CD4-positive, alpha-beta memory T cell (primary cell): ENCODE results near the gene SSBP3. TPM values are rescaled to one million over a fixed set of nuclear protein-coding genes. Genes with fewer than 3 reads are reported as not detected.

Source experiments
- CTCF ChIA-PET: fragments of 350-600 bp; sonication (Branson Sonifier 250); formaldehyde crosslinking; loops from one replicate; lab custom pipeline; 2021; ENCODE audit warnings: inconsistent platforms; ENCODE audit not compliant: partially characterized antibody; lab: Charles Lee
- POLR2A ChIA-PET: fragments of 350-600 bp; sonication (Branson Sonifier 250); formaldehyde crosslinking; loops from one replicate; lab custom pipeline; 2021; ENCODE audit not compliant: partially characterized antibody; lab: Charles Lee
- DNase-seq, 5 donors: peaks; one replicate each; pipeline versions ENCODE4 v3.0.0 to v3.0.0-alpha.2; 2020 to 2022; ENCODE audit warnings: mixed read lengths in 1 of 5
- H3K27ac ChIP-seq: one replicate; pipeline ENCODE4 v1.7.0; 2013; ENCODE audit warnings: low read depth, low read length
- H3K27me3 ChIP-seq: 2 replicates; pipeline ENCODE4 v1.7.0; 2013; ENCODE audit warnings: mild to moderate bottlenecking, low read length, moderate library complexity; ENCODE audit not compliant: insufficient read depth
- H3K36me3 ChIP-seq: 2 replicates; pipeline ENCODE4 v1.7.0; 2013; ENCODE audit warnings: mild to moderate bottlenecking, low read length, moderate library complexity; ENCODE audit not compliant: insufficient read depth
- H3K4me1 ChIP-seq: 2 replicates; pipeline ENCODE4 v1.7.0; 2013; ENCODE audit warnings: mild to moderate bottlenecking, low read length, moderate library complexity; ENCODE audit not compliant: insufficient read depth
- H3K4me3 ChIP-seq, 2 donors: one replicate each; pipeline ENCODE4 v1.7.0; 2013; ENCODE audit warnings: low read length in 2 of 2, mild to moderate bottlenecking in 1 of 2
- H3K9me3 ChIP-seq, 2 donors: one replicate each; pipeline ENCODE4 v1.7.0; 2013; ENCODE audit warnings: low read length in 2 of 2, control low read depth in 1 of 2; ENCODE audit not compliant: control insufficient read depth in 1 of 2
- H3K27ac Mint-ChIP-seq, 7 donors: one replicate each; pipeline ENCODE4 v1.8.0; 2020 to 2021; ENCODE audit warnings: mixed read lengths in 7 of 7, mild to moderate bottlenecking in 6 of 7, inconsistent platforms in 3 of 7, moderate library complexity in 3 of 7
- H3K27me3 Mint-ChIP-seq, 2 donors: one replicate each; pipeline ENCODE4 v1.8.0; 2020 to 2021; ENCODE audit warnings: mixed read lengths in 2 of 2
- H3K36me3 Mint-ChIP-seq, 2 donors: one replicate each; pipeline ENCODE4 v1.8.0; 2020 to 2021; ENCODE audit warnings: mixed read lengths in 2 of 2, inconsistent platforms in 1 of 2, mild to moderate bottlenecking in 1 of 2
- H3K4me1 Mint-ChIP-seq, 4 donors: one replicate each; pipeline ENCODE4 v1.8.0; 2020 to 2021; ENCODE audit warnings: mixed read lengths in 4 of 4, mild to moderate bottlenecking in 1 of 4
- H3K4me3 Mint-ChIP-seq, 8 donors: one replicate each; pipeline ENCODE4 v1.8.0; 2020 to 2021; ENCODE audit warnings: mixed read lengths in 8 of 8, mild to moderate bottlenecking in 7 of 8, moderate library complexity in 6 of 8, inconsistent platforms in 3 of 8
- H3K9me3 Mint-ChIP-seq, 8 donors: one replicate each; pipeline ENCODE4 v1.8.0; 2020 to 2021; ENCODE audit warnings: mixed read lengths in 8 of 8, mild to moderate bottlenecking in 5 of 8, inconsistent platforms in 3 of 8, moderate library complexity in 1 of 8
- intact Hi-C: fragments of 100-400 bp; cut with micrococcal nuclease; formaldehyde crosslinking; loops from one replicate; pipeline ENCODE4 v1.15.1; 2023
- polyA plus RNA-seq, 2 donors: library from polyadenylated mRNA; unstranded; fragments of 300-500 nt; fragmentation: Illumina TruSeq; gene quantifications; one replicate each; pipeline ENCODE4 v1.2.3, GENCODE V29; 2021
- total RNA-seq, 2 experiments: library from RNA; stranded (reverse); gene quantifications; one replicate each; pipeline ENCODE4 v1.2.3, GENCODE V29; 2021

SSBP3 gene
- total and polyA plus RNA-seq, 4 experiments from 2014 or later = 10.9 to 87.6 (median 45.1) TPM

DNA sequence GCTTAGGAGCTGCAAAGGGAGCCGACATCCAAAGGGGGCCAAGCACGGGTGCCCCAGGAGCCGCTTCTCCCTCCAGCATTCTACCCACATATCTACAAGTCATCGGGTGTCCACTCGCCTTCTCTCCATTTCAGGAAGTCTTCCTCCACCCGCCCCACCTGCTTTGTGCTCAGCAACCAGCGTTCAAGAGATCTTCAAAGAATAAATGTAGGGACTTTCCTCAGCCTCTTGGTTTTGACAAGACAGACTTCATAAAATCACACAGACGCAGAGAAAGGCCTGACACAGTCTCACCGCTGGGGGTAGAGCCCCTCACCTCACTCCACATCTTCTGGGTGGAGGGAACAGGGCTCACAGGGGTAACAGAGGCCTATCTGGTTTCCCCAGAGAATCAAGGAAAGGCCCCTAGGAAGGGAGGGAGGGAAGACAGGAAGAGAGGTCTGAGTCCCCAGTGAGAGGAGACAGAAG, 49.5 kb downstream of the SSBP3 start:
- Histone ChIP-seq H3K27ac (peak overlapping the region; percentile 47), H3K36me3 (no peaks in the 10 kb centered on the region), H3K4me1 (peaks cover 58% of the 10 kb centered on the region), H3K9me3 (no peaks in the 10 kb centered on the region), H3K27me3 (no peaks in the 10 kb centered on the region), H3K4me3 (peak overlapping the region in 1 of 2 donors; percentile 32)
- no peaks in the 10 kb centered on the region for H3K27me3 Mint-ChIP-seq
- H3K4me1 Mint-ChIP-seq = peaks cover 43 to 93% (median 70%) of the 10 kb centered on the region in 4 donors
- H3K4me3 Mint-ChIP-seq = peak overlapping the region; percentile 80 to 91 (median 88)
- peaks cover 6 to 12% of the 10 kb centered on the region in 2 donors for H3K36me3 Mint-ChIP-seq
- H3K9me3 Mint-ChIP-seq = no peaks in the 10 kb centered on the region
- peak overlapping the region; percentile 61 to 94 (median 89) for H3K27ac Mint-ChIP-seq
- DNase-seq = peak; percentile 30 to 66 (median 36)
- POLR2A ChIA-PET = no interaction called here
- intact Hi-C loops = loop anchor here (5.0 kb wide), 1 partner anchor 51 kb away; the partner anchor contains the start of gene SSBP3
- CTCF ChIA-PET = interaction anchor here (1.1 to 2.0 kb wide), 3 partner anchors 62 to 143 kb away, joined by 3 to 9 read pairs (median 5); no protein-coding TSS in a partner anchor

DNA sequence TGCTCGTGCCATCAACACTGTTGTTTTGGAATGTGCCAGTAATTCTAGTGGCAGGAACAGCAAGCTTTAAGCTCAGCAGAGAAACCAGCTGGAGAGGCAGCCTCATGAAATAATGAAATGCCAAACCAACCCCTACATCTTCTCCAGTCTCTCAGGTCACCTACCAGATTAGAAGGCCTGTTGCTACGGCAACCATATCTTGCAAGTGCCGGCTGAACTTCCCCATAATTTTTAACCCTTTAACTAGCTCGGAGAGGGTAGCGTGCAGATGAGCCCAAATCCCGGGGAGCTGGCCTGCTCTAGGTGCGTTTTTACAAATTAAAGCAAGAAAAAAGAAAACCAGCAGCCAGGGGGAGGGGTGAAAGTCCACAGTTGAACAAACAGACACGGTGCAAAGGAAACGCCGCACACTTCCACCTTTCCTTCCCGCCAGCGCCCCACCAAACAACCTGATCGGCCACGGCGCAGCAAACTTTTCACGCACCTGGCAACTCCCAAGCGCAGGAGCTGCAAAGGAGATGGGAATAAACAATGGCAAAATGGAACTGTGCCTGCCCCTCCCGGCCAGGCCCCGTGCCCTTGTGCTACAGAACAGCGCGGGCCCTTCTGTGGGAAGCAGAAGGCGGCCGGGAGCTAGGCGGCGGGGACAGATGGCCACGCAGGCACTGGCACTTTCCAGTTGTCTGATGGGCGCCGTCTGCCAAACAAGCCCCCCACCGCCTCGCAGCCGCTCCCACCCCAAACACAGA, 50.1 kb downstream of the SSBP3 start:
- H3K36me3 ChIP-seq = no peaks in the 10 kb centered on the region
- peaks cover 40 to 92% (median 71%) of the 10 kb centered on the region in 4 donors for H3K4me1 Mint-ChIP-seq
- H3K27ac ChIP-seq = peak overlapping the region; percentile 47
- no peaks in the 10 kb centered on the region for H3K27me3 ChIP-seq
- intact Hi-C loops = loop anchor here (5.0 kb wide), 1 partner anchor 51 kb away; the partner anchor contains the start of gene SSBP3
- peak overlapping the region; percentile 80 to 91 (median 88) for H3K4me3 Mint-ChIP-seq
- ChIA-PET POLR2A (no interaction called here), CTCF (interaction anchor here (1.1 to 2.0 kb wide), 3 partner anchors 61 to 143 kb away, joined by 3 to 9 read pairs (median 5); no protein-coding TSS in a partner anchor)
- peak overlapping the region; percentile 61 to 94 (median 89) for H3K27ac Mint-ChIP-seq
- H3K36me3 Mint-ChIP-seq = peaks cover 6 to 12% of the 10 kb centered on the region in 2 donors
- no peaks in the 10 kb centered on the region for H3K9me3 ChIP-seq
- H3K4me3 ChIP-seq = peak overlapping the region in 1 of 2 donors; percentile 32
- DNase-seq = no peak
- H3K4me1 ChIP-seq = peaks cover 58% of the 10 kb centered on the region
- no peaks in the 10 kb centered on the region for H3K27me3 Mint-ChIP-seq
- no peaks in the 10 kb centered on the region for H3K9me3 Mint-ChIP-seq

DNA sequence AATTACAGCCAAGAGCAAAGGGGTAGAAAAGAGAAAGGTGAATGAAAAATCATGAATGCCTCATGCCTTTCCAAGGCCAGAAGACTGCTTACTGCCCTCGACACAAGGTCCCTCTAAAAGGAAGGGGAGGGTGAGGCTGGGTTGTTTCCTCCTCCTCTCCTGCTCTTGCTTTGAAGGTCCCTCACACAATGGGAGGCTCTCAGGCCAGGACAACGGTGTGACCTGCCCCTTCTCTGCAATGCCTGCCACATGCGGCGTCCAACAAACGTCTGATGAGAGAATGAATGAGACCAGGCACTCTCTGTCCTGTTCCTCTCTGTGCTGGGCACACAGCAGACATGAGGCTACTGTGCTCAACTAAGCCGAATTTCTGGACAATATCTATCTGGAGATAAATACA, 51.3 kb downstream of the SSBP3 start:
- peaks cover 54% of the 10 kb centered on the region for H3K4me1 ChIP-seq
- H3K9me3 Mint-ChIP-seq = no peaks in the 10 kb centered on the region
- H3K27me3 Mint-ChIP-seq = no peaks in the 10 kb centered on the region
- DNase-seq = no peak
- no peak overlapping the region for H3K27ac ChIP-seq
- H3K27ac Mint-ChIP-seq = peak overlapping the region in 5 of 7 donors; percentile 4 to 79 (median 48)
- H3K4me3 Mint-ChIP-seq = peak overlapping the region in 1 of 8 donors; percentile 38
- ChIA-PET POLR2A (no interaction called here), CTCF (interaction anchor here (1.9 kb wide), 1 partner anchor 135 kb away, joined by 9 read pairs; no protein-coding TSS in a partner anchor)
- peaks cover 6 to 12% of the 10 kb centered on the region in 2 donors for H3K36me3 Mint-ChIP-seq
- intact Hi-C loops = loop anchor here (5.0 kb wide), 1 partner anchor 52 kb away; the partner anchor contains the start of gene SSBP3
- no peaks in the 10 kb centered on the region for H3K36me3 ChIP-seq
- H3K4me1 Mint-ChIP-seq = peaks cover 39 to 92% (median 71%) of the 10 kb centered on the region in 4 donors
- H3K4me3 ChIP-seq = no peak overlapping the region
- no peaks in the 10 kb centered on the region for H3K9me3 ChIP-seq
- H3K27me3 ChIP-seq = no peaks in the 10 kb centered on the region

- no peaks in the 10 kb centered on the region for H3K27me3 ChIP-seq
- peaks cover 49% of the 10 kb centered on the region for H3K4me1 ChIP-seq
- CTCF ChIA-PET = no interaction called here
- DNase-seq = no peak
- H3K27ac ChIP-seq = no peak overlapping the region
- intact Hi-C loops = no loop called here
- Mint-ChIP-seq H3K36me3 (peaks cover 6 to 7% of the 10 kb centered on the region in 2 donors), H3K4me1 (peaks cover 47 to 95% (median 72%) of the 10 kb centered on the region in 4 donors), H3K9me3 (no peaks in the 10 kb centered on the region), H3K27ac (peak overlapping the region in 6 of 7 donors; percentile 11 to 84 (median 54)), H3K27me3 (no peaks in the 10 kb centered on the region), H3K4me3 (no peak overlapping the region)
- no peaks in the 10 kb centered on the region for H3K9me3 ChIP-seq
- no peak overlapping the region for H3K4me3 ChIP-seq
- H3K36me3 ChIP-seq = no peaks in the 10 kb centered on the region
- POLR2A ChIA-PET = no interaction called here
Observed at GRCh38 chr1:54353959-54354358, 52.2 kb downstream of the SSBP3 start.

DNA sequence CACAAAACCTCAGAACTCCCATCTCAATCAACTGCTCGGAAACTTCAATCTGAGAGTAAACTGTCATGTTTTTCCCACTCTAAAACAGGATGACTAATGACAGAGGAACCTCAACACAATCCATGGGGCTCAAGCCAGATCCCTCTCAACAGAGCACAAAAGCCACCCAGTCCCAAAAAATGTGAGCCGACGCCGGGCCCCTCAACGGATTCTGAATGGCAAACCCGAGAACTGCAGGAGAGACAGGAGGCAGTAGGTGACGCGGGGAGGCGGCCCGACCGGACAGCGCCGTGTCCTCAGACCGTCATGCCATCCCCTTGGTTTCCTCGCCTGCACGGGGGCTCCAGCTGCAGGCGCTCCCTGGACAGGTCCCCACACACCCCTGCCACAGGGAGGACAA, 53.4 kb downstream of the SSBP3 start:
- intact Hi-C loops = no loop called here
- H3K27me3 Mint-ChIP-seq = no peaks in the 10 kb centered on the region
- POLR2A ChIA-PET = no interaction called here

DNA sequence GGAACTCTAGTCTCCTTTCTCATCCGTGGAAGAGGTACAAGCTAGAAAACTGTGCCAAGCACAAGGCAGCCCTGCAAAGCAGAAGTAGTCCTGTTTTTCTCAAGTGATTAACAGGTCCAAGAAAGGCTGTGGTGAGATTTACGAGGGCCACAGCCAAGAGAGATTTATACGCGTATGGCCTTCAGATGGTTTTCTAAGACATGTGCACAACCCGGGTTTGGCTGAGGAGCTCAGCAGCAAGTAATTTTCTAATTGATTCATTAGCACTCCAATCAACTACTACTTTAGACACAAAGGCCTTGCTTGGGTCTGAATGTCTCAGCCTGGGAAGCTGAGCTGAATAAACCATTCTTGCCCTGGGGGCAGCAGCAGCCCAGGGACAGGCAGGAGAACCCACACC, 55.8 kb downstream of the SSBP3 start:
- Mint-ChIP-seq H3K27ac (peak overlapping the region in 5 of 7 donors; percentile 50 to 70 (median 60)), H3K4me3 (no peak overlapping the region), H3K9me3 (no peaks in the 10 kb centered on the region), H3K27me3 (no peaks in the 10 kb centered on the region), H3K4me1 (peaks cover 24 to 76% (median 56%) of the 10 kb centered on the region in 4 donors), H3K36me3 (peaks cover 0 to 3% of the 10 kb centered on the region in 2 donors)
- H3K4me3 ChIP-seq = no peak overlapping the region
- H3K27me3 ChIP-seq = no peaks in the 10 kb centered on the region
- ChIA-PET POLR2A (interaction anchor here (0.7 kb wide), 1 partner anchor 55 kb away, joined by 3 read pairs; no protein-coding TSS in a partner anchor), CTCF (no interaction called here)
- no peaks in the 10 kb centered on the region for H3K9me3 ChIP-seq
- no peak overlapping the region for H3K27ac ChIP-seq
- H3K4me1 ChIP-seq = peaks cover 24% of the 10 kb centered on the region
- H3K36me3 ChIP-seq = no peaks in the 10 kb centered on the region
- DNase-seq = no peak
- intact Hi-C loops = no loop called here

More for the DNA sequence above, 53.4 kb downstream of the SSBP3 start:
- H3K27me3 ChIP-seq = no peaks in the 10 kb centered on the region
- H3K4me3 ChIP-seq = no peak overlapping the region
- H3K27ac ChIP-seq = no peak overlapping the region
- H3K9me3 ChIP-seq = no peaks in the 10 kb centered on the region
- Mint-ChIP-seq H3K27ac (peak overlapping the region in 3 of 7 donors; percentile 7 to 73 (median 25)), H3K36me3 (peaks cover 0 to 6% of the 10 kb centered on the region in 2 donors), H3K4me1 (peaks cover 39 to 93% (median 73%) of the 10 kb centered on the region in 4 donors), H3K4me3 (peak overlapping the region in 1 of 8 donors; percentile 13), H3K9me3 (no peaks in the 10 kb centered on the region)
- CTCF ChIA-PET = no interaction called here
- peaks cover 47% of the 10 kb centered on the region for H3K4me1 ChIP-seq
- H3K36me3 ChIP-seq = no peaks in the 10 kb centered on the region
- no peak for DNase-seq

DNA sequence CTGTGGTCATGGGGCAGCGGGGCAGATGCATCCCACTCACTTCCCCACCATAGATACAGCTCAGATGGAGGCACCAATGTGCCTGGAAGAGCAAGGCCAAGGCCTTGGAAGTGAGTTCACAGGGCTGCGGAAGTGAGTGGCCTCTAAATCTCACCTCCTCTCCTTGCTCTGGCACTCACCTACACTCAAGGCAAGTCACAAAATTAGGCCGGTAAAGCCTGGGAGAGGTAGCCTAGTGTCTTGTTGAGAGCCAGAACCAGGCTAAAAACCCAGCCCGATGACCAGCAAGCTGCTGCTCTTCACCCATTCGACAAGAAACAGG, 57.5 kb downstream of the SSBP3 start:
- POLR2A ChIA-PET = no interaction called here
- Mint-ChIP-seq H3K4me1 (peaks cover 26 to 74% (median 48%) of the 10 kb centered on the region in 4 donors), H3K9me3 (no peaks in the 10 kb centered on the region), H3K27me3 (no peaks in the 10 kb centered on the region), H3K36me3 (peaks cover 0 to 8% of the 10 kb centered on the region in 2 donors), H3K4me3 (no peak overlapping the region), H3K27ac (peak overlapping the region in 2 of 7 donors; percentile 2 to 6)
- CTCF ChIA-PET = no interaction called here
- Histone ChIP-seq H3K36me3 (no peaks in the 10 kb centered on the region), H3K9me3 (no peaks in the 10 kb centered on the region), H3K4me3 (no peak overlapping the region), H3K27me3 (no peaks in the 10 kb centered on the region), H3K27ac (no peak overlapping the region), H3K4me1 (peaks cover 12% of the 10 kb centered on the region)
- intact Hi-C loops = no loop called here
- no peak for DNase-seq
